Measurements from ENCODE around the gene SNX7.

DNA sequence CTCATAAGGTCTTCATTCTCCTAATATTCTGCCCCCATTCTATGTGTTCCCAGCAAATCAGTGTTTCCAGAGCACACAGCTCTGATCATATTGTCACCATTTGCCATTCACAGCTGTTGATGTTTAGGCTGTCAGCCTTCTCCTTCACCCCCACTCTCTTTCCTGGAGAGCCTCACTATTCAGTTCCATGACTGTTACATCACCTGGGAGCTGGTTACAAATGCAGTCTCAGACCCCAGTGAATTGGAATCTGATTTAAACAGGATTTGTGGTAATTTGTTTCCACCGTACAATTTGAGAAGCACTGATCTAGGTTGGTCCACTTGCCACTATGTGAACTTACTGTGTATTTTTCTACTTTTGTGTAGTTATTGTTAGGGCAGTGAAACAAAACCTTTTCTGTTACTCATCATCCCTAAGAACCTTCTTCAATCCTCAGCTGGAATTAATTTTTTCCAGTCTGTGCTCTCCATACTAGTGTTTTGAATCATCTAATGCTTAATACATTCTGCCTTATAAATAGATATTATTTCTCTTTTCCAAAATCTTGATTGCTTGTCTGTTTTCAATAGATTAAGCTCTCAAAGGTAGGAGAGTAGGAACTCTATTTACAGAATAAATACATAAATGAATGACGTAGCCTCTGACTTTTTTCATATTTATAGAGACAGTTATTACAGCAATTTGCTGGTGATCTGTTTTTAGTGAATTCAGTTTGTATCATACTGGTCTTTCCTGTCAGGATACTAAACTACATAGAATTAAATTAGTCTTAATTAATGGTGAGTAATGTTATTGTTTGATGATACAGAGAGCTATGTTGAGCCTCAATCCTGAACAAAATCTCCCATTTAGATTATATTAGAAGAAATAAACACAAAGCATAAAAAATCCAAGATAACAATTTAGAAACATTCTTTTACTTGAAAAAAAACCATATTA, 8.1 kb downstream of the SNX7 start:
- no peak for TF ChIP-seq GATA3 (IDR thresholded peaks at IDR 0.05; ENCODE audit: low read depth, low read length)
- TF ChIP-seq GATA2 (IDR thresholded peaks at IDR 0.05; ENCODE audit: low read depth, low read length), result no peak

All from SH-SY5Y (cell line).